GM12892 (cell line): ENCODE measurements around the gene ZAR1L. TPM values are rescaled to one million over a fixed set of nuclear protein-coding genes. Genes with fewer than 3 reads are reported as not detected.
"Not testable (repeated sequence)": the region's sequence is repeated elsewhere in the genome, so short reads cannot be mapped to it uniquely, and the experiment has no call there.

Experiments
- DNase-seq: peaks from one replicate; pipeline ENCODE4 v3.0.0; 2011; ENCODE audit not compliant: insufficient read length
- FAIRE-seq: peaks from 2 replicates; lab custom pipeline; 2011; peaks lifted over from hg19 to GRCh38; lab: Jason Lieb, UNC
- POLR2A ChIP-seq: IDR thresholded peaks from 2 replicates; pipeline ENCODE4 v1.6.1; 2011; ENCODE audit warnings: low read depth, low read length, control low read depth
- POLR2AphosphoS5 ChIP-seq: IDR thresholded peaks from 2 replicates; pipeline ENCODE4 v1.6.1; 2011; ENCODE audit warnings: low read depth, low read length, control low read depth
- TAF1 ChIP-seq: IDR thresholded peaks from 2 replicates; pipeline ENCODE4 v1.6.1; 2011; ENCODE audit warnings: low read depth, mild to moderate bottlenecking, control low read depth, low read length, borderline replicate concordance
- polyA plus RNA-seq: library from polyadenylated mRNA; unstranded; fragments of >200 nt; gene quantifications from one replicate; pipeline ENCODE4 v1.2.1, GENCODE V29; 2012; ENCODE audit warnings: missing spikeins, inconsistent platforms; ENCODE audit not compliant: missing spikeins

ZAR1L gene, protein sequence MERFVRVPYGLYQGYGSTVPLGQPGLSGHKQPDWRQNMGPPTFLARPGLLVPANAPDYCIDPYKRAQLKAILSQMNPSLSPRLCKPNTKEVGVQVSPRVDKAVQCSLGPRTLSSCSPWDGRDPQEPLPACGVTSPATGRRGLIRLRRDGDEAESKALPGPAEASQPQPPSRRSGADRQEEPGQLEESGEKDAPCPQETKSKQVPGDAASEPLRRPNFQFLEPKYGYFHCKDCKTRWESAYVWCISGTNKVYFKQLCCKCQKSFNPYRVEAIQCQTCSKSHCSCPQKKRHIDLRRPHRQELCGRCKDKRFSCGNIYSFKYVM
- not detected for polyA plus RNA-seq

DNA sequence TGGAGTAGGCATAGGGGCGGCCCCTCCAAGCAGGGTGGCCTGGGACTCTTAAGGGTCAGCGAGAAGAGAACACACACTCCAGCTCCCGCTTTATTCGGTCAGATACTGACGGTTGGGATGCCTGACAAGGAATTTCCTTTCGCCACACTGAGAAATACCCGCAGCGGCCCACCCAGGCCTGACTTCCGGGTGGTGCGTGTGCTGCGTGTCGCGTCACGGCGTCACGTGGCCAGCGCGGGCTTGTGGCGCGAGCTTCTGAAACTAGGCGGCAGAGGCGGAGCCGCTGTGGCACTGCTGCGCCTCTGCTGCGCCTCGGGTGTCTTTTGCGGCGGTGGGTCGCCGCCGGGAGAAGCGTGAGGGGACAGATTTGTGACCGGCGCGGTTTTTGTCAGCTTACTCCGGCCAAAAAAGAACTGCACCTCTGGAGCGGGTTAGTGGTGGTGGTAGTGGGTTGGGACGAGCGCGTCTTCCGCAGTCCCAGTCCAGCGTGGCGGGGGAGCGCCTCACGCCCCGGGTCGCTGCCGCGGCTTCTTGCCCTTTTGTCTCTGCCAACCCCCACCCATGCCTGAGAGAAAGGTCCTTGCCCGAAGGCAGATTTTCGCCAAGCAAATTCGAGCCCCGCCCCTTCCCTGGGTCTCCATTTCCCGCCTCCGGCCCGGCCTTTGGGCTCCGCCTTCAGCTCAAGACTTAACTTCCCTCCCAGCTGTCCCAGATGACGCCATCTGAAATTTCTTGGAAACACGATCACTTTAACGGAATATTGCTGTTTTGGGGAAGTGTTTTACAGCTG is at the start of gene ZAR1L, which contains the start of gene BRCA2:
Gene ZAR1L, minus strand, starts transcription at position 126 of the 790 bp plus-strand sequence. CDS start 3,438 bp downstream, outside the sequence.
Gene BRCA2, plus strand, starts transcription at position 271 of the 790 bp plus-strand sequence. CDS start 953 bp downstream, outside the sequence.
- peak; percentile 94 for FAIRE-seq
- peak; percentile 61 for DNase-seq
- TF ChIP-seq POLR2A, result peak; percentile 89
- TF ChIP-seq TAF1, result peak; percentile 81; the same call in 1 of the 2 replicates
- peak; percentile 94; the same call in 1 of the 2 replicates for TF ChIP-seq POLR2AphosphoS5

DNA sequence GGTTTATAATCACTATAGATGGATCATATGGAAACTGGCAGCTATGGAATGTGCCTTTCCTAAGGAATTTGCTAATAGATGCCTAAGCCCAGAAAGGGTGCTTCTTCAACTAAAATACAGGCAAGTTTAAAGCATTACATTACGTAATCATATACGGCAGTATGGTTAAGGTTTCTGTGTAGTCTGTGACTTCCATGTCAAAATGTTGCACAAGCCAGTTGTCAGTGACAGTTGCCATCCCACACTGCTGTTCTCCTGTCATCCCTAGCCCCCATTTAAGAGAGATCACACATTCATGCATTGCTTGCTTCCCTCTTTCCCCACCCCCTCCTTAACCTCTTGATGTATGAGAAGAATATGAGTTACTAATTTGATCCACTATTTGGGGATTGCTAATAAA is 47.4 kb upstream of the ZAR1L start:
- TF ChIP-seq TAF1, result no peak
- TF ChIP-seq POLR2AphosphoS5, result no peak
- no peak for TF ChIP-seq POLR2A
- peak; percentile 42 for FAIRE-seq
- DNase-seq, result no peak

DNA sequence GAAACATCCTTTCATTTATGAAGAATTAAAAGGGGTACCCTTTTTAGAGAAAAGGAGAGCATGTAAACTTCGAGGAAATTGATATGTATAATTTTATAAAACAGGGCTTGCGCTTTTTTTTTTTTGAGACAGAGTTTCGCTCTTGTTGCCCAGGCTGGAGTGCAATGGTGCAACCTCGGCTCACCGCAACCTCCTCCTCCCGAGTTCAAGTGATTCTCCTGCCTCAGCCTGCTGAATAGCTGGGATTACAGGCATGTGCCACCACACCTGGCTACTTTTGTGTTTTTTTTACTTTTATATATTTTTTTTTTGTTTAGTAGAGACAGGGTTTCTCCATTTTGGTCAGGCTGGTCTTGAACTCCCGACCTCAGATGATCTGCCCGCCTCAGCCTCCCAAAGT is 40.8 kb upstream of the ZAR1L start:
- DNase-seq, FAIRE-seq: not testable (repeated sequence)

DNA sequence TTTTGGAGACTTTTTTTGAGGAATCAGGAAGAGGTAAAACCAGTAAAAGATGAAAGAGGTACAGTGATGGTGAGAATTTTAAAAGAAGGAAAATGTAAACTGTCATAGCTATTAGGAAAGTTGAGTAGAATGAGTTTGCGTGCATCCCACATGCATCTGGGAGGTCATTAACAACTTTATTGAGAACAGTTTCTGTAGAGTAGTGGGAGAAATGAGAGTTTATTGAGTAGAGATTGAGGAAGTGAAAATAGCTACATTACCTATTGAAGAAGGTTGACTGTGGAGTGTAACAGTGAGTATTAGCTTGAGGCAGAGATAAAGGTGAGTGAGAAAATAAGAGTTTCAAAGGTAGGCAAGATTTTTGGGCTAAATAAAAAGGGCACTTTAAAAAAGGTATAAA is 38.9 kb upstream of the ZAR1L start:
- no peak for TF ChIP-seq POLR2A
- TF ChIP-seq TAF1, result no peak
- TF ChIP-seq POLR2AphosphoS5, result no peak
- FAIRE-seq (no peak), DNase-seq (no peak)

DNA sequence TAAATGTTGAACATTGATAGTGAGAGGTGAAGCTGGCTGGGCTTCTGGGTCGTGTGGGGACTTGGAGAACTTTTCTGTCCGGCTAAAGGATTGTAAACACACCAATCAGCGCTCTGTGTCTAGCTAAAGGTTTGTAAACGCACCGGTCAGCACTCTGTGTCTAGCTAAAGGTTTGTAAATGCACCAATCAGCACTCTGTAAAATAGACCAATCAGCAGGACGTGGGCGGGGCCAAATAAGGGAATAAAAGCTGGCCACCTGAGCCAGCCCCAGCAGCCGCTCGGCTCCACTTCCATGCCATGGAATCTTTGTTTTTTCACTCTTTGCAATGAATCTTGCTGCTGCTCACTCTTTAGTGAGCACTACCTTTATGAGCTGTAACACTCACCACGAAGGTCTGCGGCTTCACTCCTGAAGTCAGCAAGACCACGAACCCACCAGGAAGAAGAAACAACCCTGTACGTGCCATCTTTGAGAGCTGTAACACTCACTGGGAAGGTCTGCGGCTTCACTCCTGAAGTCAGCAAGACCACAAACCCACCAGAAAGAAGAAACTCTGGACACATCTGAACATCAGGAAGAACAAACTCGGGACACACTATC is 35.8 kb upstream of the ZAR1L start:
- FAIRE-seq, DNase-seq: not testable (repeated sequence)

DNA sequence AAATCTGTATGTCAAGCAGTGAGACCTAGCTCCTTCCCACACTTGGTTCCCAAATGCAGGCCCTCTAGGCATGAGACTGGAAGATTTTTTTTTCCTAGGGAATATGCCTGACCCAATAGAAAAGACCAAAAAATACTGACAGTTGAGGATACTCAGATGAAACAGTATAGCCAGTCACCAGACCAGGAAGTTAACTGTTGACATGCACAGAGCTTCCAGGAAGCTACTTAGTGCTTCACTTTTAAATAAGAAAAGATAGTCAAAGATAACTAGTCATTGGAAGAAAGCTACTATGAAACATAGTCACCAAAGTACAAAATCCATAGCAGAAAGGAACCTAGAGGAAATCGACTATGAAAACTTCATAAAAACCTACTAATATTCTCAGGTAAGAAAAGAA is 32.5 kb upstream of the ZAR1L start:
- TF ChIP-seq TAF1 (no peak), POLR2AphosphoS5 (no peak), POLR2A (no peak)
- no peak for FAIRE-seq
- no peak for DNase-seq

DNA sequence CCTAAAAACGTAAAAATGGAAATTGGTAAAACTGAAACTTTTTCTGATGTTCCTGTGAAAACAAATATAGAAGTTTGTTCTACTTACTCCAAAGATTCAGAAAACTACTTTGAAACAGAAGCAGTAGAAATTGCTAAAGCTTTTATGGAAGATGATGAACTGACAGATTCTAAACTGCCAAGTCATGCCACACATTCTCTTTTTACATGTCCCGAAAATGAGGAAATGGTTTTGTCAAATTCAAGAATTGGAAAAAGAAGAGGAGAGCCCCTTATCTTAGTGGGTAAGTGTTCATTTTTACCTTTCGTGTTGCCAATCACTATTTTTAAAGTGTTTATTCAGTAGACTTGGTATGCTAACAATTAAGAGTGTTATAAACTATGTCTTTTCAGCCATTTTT is 25.8 kb upstream of the ZAR1L start:
- no peak for DNase-seq
- TF ChIP-seq POLR2AphosphoS5 (no peak), POLR2A (no peak), TAF1 (no peak)
- FAIRE-seq, result no peak

DNA sequence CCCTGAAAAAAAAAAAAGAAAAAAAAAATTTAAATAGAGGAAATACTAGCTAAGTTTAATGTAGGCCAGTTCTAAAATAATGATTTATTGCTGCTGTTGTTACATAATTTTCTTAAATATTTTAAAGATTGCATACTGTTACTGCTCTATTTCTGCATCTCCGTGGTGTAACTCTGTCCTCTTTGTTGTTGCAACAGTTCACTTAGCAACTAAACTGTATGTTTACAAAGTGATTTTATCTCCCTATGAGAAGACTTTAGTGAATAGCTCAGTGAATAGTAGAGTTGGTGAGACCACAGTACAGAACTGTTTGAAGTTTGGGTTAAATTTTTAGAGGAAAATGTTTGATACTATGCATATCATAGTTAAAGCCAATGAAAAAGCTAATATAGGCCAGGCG is 19.5 kb upstream of the ZAR1L start:
- no peak for TF ChIP-seq POLR2A
- TF ChIP-seq POLR2AphosphoS5, result no peak
- no peak for TF ChIP-seq TAF1
- FAIRE-seq (no peak), DNase-seq (no peak)

DNA sequence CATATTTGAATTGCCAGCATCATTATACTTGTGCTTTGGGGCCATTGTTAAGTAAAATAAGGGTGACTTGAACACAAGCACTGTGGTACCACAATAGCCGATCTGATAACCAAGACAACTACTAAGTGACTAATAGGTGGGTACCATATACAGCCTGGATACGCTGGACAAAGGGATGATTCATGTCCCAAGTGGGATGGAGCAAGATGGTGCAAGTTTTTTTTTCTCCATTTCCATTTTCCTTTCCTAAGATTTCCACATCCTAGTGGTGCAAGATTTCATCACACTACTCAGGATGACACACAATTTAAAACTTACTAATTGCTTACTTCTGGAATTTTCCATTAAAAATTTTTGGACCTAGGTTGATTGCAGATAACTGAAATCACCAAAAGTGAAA is 15.3 kb upstream of the ZAR1L start:
- DNase-seq (no peak), FAIRE-seq (no peak)
- TF ChIP-seq POLR2AphosphoS5 (no peak), POLR2A (no peak), TAF1 (no peak)

DNA sequence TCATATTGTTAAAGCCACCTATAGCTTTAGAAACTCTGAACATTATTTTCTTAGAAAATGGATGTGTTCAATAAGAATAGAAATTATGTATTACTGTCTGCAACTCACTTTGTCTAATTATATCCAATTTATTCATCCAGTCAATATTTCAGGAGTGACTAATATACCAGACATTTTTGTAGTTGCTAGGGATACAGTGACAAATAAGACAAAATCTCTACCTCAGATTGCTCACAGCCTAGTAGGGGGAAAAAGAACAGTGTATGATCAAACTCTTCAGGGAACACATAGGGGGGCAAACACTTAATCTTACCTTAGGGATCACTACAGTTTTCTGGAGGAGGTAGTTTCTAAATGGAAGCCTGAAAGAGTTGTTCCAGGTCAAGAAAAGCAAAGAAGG is 8.7 kb upstream of the ZAR1L start:
- TF ChIP-seq POLR2A (no peak), TAF1 (no peak), POLR2AphosphoS5 (no peak)
- DNase-seq (no peak), FAIRE-seq (no peak)

DNA sequence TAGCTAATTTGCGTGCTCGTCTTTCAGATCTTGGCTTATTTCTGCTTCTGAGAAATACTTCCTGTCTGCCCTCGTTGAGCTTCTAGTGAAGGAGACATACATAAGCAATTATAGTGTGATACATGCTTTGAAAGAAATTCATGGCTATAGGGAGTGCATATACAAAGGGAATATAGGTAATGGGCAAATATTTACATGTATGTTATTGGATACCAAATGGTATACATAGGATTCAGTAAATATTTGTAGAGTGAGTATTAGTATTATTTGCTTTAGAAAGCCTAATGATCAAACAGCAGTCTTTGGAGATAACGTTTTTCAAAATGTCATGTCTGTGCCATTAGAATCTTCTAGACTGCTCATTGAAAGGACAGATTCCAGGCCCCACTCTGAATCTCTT is 5.4 kb upstream of the ZAR1L start:
- DNase-seq (no peak), FAIRE-seq (no peak)

More for the DNA sequence above, 5.4 kb upstream of the ZAR1L start:
- no peak for TF ChIP-seq POLR2AphosphoS5
- TF ChIP-seq POLR2A, result no peak
- TF ChIP-seq TAF1, result no peak
